ENCODE results near the gene PSAT1.

GRCh38 chr9:78296893-78297671 lies at the start of gene PSAT1:
- TF ChIP-seq CTCF (IDR thresholded peaks at IDR 0.05; ENCODE audit: low read depth, low read length) (no peak), EZH2phosphoT487 (IDR thresholded peaks at IDR 0.05; ENCODE audit: low read depth) (no peak)
